Measurements from ENCODE around the gene MUC6. TPM values are rescaled to one million over a fixed set of nuclear protein-coding genes. Genes with fewer than 3 reads are reported as not detected.

The MUC6 gene
- total and polyA plus RNA-seq, 10 of the 15 experiments (the other 5 are each of a cell fraction or from before 2014, with no cell fraction given), result 0.03 TPM; not detected in 8

DNA sequence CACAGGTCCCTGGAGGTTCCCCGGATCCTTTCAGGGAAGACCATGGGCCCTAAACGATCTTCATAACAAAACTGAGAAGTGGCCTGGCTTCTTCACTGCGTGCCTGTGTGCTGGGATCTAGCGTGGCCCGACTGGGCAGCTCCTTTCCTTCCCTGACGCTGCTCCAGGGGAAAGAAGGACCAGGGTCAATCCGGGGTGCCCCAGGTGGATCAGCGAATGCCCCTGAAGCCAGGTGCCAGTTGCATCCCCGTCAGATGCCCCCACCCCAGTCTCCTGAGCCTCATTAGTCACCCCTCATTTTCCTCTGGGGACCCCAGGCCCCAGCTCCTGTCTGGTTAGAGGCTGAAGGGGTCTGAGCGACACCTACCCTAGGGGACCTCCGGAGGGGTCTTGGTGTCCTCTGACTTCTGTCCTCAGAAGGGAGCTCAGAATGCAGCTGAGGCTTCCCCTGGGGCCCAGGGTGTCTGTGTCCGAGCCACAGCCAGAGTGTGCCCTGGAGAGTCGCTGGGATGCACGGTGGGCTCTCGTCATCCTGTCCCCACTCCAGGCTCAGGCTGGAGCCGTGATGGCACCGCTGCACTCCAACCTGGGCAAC lies 18.7 kb upstream of the MUC6 start:
- Histone ChIP-seq H3K4me3 (no peak overlapping the region), H2AFZ (ENCODE audit: control insufficient read depth, low read depth, low read length) (no peak overlapping the region), H3K79me2 (ENCODE audit: control insufficient read depth, insufficient read depth, low read length) (no peaks in the 10 kb centered on the region), H3K27me3 (replicated peaks in 1 of 2; ENCODE audit: control insufficient read depth in 2 of 2, insufficient read depth in 2 of 2, low read length in 1 of 2) (no peaks in the 10 kb centered on the region), H4K20me1 (ENCODE audit: control insufficient read depth, insufficient read depth) (no peaks in the 10 kb centered on the region), H3K27ac (ENCODE audit: control insufficient read depth, insufficient read depth) (no peak overlapping the region), H3K4me1 (ENCODE audit: control insufficient read depth, insufficient read depth, low read length) (no peaks in the 10 kb centered on the region), H3K9me3 (replicated peaks; ENCODE audit: control insufficient read depth, insufficient read depth, low read length) (no peaks in the 10 kb centered on the region), H3K4me2 (ENCODE audit: control insufficient read depth, insufficient read depth) (no peak overlapping the region), H3K9ac (ENCODE audit: control insufficient read depth, insufficient read depth, low read length) (no peak overlapping the region), H3K36me3 (ENCODE audit: control insufficient read depth in 2 of 2, insufficient read depth in 2 of 2, low read length in 1 of 2) (no peaks in the 10 kb centered on the region)
- TF ChIP-seq, protein P1, sequence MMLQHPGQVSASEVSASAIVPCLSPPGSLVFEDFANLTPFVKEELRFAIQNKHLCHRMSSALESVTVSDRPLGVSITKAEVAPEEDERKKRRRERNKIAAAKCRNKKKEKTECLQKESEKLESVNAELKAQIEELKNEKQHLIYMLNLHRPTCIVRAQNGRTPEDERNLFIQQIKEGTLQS (IDR thresholded peaks at IDR 0.05; ENCODE audit: borderline replicate concordance, extremely low read depth, low read depth, low read length), result no peak
- no peak for TF ChIP-seq ESRRA (IDR thresholded peaks at IDR 0.05; ENCODE audit: low read length)
- TF ChIP-seq NRF1 (conservative IDR thresholded peaks at IDR 0.05; ENCODE audit: low read depth, low read length), result no peak
- TF ChIP-seq CREM (IDR thresholded peaks at IDR 0.05; ENCODE audit: low read depth), result no peak
- no peak for TF ChIP-seq EGR1 (IDR thresholded peaks at IDR 0.05; ENCODE audit: borderline replicate concordance in 1 of 2, low read depth in 2 of 2, low read length in 2 of 2)
- TF ChIP-seq, protein P2, sequence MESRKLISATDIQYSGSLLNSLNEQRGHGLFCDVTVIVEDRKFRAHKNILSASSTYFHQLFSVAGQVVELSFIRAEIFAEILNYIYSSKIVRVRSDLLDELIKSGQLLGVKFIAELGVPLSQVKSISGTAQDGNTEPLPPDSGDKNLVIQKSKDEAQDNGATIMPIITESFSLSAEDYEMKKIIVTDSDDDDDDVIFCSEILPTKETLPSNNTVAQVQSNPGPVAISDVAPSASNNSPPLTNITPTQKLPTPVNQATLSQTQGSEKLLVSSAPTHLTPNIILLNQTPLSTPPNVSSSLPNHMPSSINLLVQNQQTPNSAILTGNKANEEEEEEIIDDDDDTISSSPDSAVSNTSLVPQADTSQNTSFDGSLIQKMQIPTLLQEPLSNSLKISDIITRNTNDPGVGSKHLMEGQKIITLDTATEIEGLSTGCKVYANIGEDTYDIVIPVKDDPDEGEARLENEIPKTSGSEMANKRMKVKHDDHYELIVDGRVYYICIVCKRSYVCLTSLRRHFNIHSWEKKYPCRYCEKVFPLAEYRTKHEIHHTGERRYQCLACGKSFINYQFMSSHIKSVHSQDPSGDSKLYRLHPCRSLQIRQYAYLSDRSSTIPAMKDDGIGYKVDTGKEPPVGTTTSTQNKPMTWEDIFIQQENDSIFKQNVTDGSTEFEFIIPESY (IDR thresholded peaks at IDR 0.05), result no peak
- TF ChIP-seq ZBED1 (IDR thresholded peaks at IDR 0.05; ENCODE audit: borderline replicate concordance), result no peak
- TF ChIP-seq CREB1 (IDR thresholded peaks at IDR 0.05; ENCODE audit: low read depth), result no peak
- TF ChIP-seq MTA2 (IDR thresholded peaks at IDR 0.05; ENCODE audit: low read depth), result no peak
- TF ChIP-seq TCF7 (IDR thresholded peaks at IDR 0.05; ENCODE audit: borderline replicate concordance), result no peak
- WGBS (ENCODE audit: insufficient coverage, insufficient replicate concordance, low lambda C conversion rate, missing lambda C conversion rate), result 32% methylated on average over 17 of the region's 17 CpGs
- in situ Hi-C loops (cut with MboI), result loop anchor here (10.0 kb wide), 1 partner anchor 210 kb away; the partner anchor contains the start of genes POLR2L and TSPAN4
- DNase-seq (ENCODE audit: low read depth, low spot score) (no peak), FAIRE-seq (no peak), ATAC-seq (no peak)
- CTCF ChIA-PET, result interaction anchor here (1.0 kb wide), 1 partner anchor 208 kb away, joined by 3 read pairs; no protein-coding TSS in a partner anchor
- POLR2A ChIA-PET, result no interaction called here
- BruUV-seq (replicated peaks), result no TSS peak
- RAD21 ChIA-PET (ENCODE audit: unreplicated experiment), result interaction anchor here (0.7 kb wide), 1 partner anchor 211 kb away, joined by 3 read pairs; no protein-coding TSS in a partner anchor
- SMC1A ChIA-PET (ENCODE audit: uncharacterized antibody, unreplicated experiment), result no interaction called here
- intact Hi-C loops (cut with micrococcal nuclease; ENCODE audit: unreplicated experiment), result no loop called here
